C1 segment of cervical spinal cord (tissue), 14 donors: ENCODE results near the gene GLI1.
A peak's percentile ranks its signal among the peaks of the same experiment; 100 is the strongest.

Source experiments
- DNase-seq, 14 donors: peaks; one replicate each; lab custom pipeline; 2025; lab: John Stamatoyannopoulos, UW

The GLI1 gene

GRCh38 chr12:57460841-57461275, 1.3 kb downstream of the GLI1 start:
- peak in 1 of 14 donors; percentile 8 for DNase-seq

- DNase-seq, result peak in 10 of 14 donors; percentile 14 to 53 (median 21)
These were observed 1.8 kb downstream of the GLI1 start for GRCh38 chr12:57461276-57461916.

GRCh38 chr12:57461917-57462250, 2.3 kb downstream of the GLI1 start:
- DNase-seq, result no peak

GRCh38 chr12:57462251-57462911, 2.8 kb downstream of the GLI1 start:
- DNase-seq, result peak; percentile 27 to 84 (median 64)

GRCh38 chr12:57462912-57463253, 3.3 kb downstream of the GLI1 start:
- no peak for DNase-seq

- no peak for DNase-seq
These were observed 5.0 kb downstream of the GLI1 start for GRCh38 chr12:57464569-57464968.

GRCh38 chr12:57465030-57465746, 5.6 kb downstream of the GLI1 start:
- DNase-seq, result no peak

- DNase-seq, result no peak
These were observed 6.3 kb downstream of the GLI1 start for GRCh38 chr12:57465747-57466505.

- DNase-seq, result no peak
These were observed 7.8 kb downstream of the GLI1 start for GRCh38 chr12:57467212-57467874.

- no peak for DNase-seq
These were observed 8.3 kb downstream of the GLI1 start for GRCh38 chr12:57467915-57468314.

- DNase-seq, result no peak
These were observed 9.9 kb downstream of the GLI1 start for GRCh38 chr12:57469296-57470164.

- no peak for DNase-seq
These were observed 10.8 kb downstream of the GLI1 start for GRCh38 chr12:57470286-57470969.

GRCh38 chr12:57470970-57471656, 11.5 kb downstream of the GLI1 start:
- DNase-seq, result no peak

GRCh38 chr12:57471661-57472060, 12.1 kb downstream of the GLI1 start:
- DNase-seq, result no peak

- no peak for DNase-seq
These were observed 12.8 kb downstream of the GLI1 start for GRCh38 chr12:57472391-57472790.

- peak in 1 of 14 donors; percentile 19 for DNase-seq
These were observed 13.8 kb downstream of the GLI1 start for GRCh38 chr12:57473392-57473791.

- no peak for DNase-seq
These were observed 14.3 kb downstream of the GLI1 start for GRCh38 chr12:57473886-57474285.

- DNase-seq, result no peak
These were observed 14.8 kb downstream of the GLI1 start for GRCh38 chr12:57474430-57474829.

GRCh38 chr12:57474862-57475261, 15.3 kb downstream of the GLI1 start:
- peak in 1 of 14 donors; percentile 75 for DNase-seq
